HG02588 (cell line): ENCODE measurements around the gene FARP2.
"Not testable (repeated sequence)": the region's sequence is repeated elsewhere in the genome, so short reads cannot be mapped to it uniquely, and the experiment has no call there.

Experiments used
- ATAC-seq: cut with Tn5 transposase; IDR thresholded peaks from one replicate; pipeline ENCODE4 v1.9.1; 2021; ENCODE audit warnings: mild to moderate bottlenecking, moderate library complexity; ENCODE audit not compliant: unreplicated experiment

The FARP2 gene

DNA sequence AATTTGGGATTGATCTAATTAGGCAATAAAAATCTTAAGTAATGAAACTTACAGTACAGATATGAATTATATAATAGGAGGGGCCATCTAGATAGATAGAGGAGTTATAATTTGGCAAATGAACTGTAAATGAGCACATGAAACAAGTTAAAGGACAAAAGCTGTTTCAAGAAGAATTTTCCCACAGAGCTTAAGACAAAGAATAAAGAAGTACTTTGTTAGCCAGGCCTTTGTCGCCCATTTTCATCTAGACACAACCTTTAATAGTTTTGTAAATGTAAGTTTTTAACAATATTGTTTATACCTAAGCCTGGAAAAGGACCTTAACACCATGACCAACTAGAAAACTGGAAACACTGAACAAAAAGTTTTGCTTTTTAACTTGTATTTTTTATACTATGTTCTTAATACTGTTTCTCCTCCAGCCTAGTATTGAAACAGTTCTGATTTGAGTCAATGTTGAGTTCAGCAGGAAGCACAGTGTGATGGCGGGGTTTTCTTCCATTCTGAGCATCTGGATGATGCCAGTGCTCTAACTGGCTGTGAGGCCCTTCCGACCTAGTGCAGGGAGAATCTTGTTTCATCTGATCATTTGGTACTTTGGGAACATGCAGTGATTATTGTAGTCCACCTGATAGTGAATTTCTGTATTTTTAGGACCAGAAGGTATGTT lies 37.6 kb downstream of the FARP2 start:
- no peak for ATAC-seq

GRCh38 chr2:241396809-241397208 lies 40.7 kb downstream of the FARP2 start:
- ATAC-seq: not testable (repeated sequence)

DNA sequence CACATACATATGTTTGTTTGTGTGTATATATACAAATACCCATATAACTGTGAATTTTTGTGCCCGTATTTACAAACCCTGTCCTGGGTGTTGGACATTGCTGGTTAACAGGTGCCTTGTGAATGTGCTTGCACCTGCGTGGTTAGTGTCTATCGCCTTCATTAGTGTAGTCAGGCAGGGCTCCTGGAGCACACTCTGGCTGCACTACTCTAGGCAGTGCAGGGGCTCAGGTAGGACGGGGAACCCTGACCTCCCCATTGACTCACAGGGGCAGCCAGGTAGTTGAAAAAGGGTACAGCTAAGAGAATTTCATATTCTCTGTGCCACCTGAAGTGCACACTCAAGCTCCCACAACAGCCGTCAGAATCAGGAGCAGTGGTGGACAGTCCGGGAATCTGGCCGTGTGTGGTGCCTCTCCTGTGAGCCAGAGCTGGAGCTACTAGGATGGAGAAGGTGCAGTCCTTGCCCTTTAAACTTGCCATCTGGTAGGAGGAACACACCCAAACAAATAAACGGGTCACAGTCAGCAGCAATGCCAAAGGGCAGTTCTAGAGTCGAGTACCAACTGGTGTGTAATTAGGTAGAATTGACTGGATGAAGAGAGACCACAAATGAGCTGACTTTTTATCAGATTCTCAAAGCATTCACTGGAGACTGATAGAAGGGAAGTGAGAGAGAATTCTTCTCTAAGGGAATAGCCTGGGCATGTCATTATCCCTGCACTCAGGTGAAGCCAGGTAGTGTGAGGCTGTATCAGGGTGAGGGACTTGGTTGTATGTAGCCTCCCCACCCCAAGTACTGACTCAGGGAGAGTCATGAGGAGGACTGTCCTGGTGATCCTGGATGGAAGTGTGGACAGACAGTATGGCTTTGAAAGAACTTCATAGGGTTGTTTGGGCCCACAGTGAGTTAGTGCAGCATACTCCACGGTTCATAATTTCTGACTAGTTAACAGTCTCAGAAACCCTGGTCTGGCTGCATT lies 44.1 kb downstream of the FARP2 start:
- no peak for ATAC-seq

DNA sequence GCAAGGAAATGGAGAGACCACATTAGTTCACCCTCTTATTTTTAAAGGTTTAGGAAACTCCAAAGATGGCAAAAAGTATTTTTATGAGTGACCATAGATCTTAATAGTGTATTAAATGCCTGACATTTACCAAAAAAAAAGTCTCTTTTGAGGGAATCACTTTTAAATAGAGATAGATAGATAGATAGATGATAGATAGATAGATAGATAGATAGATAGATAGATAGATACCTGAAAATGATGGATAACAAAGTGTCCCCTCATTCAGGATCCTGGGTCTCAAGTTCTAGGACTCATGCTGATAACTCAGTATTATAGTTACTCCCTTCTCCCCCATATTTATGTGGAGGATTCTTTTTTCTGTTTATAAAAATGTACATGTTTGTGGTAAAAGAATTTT lies 52.8 kb downstream of the FARP2 start:
- ATAC-seq: no peak

DNA sequence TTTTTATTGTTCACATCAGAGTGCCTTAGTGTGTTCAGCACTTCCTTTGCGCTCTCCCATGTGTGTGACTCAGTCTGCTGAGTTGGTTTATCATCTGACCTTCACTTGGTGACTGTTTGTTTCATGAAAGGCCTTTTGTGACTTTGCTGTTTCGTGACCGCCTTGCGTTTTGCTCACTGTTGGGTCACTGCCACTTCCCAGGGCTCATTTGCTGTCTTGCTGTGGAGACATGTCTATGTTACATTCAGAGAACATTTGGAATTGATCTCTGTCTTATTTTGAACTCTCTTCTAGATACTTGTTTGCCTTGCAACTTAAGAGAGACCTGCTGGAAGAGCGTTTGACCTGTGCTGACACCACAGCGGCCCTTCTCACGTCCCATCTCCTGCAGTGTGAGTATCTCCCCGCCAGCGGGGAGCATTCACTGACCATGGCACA lies 54.7 kb downstream of the FARP2 start:
- ATAC-seq: no peak

GRCh38 chr2:241412144-241412543 lies 56.1 kb downstream of the FARP2 start:
- no peak for ATAC-seq

- not testable (repeated sequence) for ATAC-seq
These were observed 57.4 kb downstream of the FARP2 start for GRCh38 chr2:241413501-241413900.

DNA sequence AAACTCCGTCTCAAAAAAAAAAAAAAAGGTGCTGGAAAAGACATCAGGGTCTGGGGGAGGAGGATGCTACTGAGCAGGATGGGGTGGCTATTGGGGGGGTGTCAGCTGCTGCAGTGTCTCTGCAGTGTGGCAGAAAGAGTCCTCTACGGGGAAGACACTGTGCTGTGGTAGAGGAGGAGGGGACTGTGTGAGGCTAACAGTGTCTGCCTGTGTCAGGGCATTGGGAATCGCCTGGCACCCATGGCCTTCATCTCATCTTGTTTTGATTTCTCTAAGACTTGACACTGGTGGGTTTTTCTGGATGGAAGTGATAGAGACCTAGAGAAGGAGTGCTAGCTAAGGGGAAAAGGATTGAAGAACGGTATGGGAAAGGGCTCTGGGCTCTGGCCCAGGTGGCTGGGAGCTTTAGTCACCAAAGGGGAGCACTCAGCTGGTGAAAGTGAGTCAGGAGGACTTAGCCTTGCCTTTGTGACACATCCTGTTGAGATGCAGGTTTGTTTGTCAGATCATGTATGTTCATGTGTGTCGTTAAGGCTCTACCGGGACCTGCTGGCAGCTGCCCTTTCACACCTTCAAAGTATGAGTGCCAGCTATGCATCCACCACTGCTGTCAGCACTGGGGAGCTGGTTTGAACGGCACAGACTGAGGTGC lies 58.0 kb downstream of the FARP2 start:
- no peak for ATAC-seq

DNA sequence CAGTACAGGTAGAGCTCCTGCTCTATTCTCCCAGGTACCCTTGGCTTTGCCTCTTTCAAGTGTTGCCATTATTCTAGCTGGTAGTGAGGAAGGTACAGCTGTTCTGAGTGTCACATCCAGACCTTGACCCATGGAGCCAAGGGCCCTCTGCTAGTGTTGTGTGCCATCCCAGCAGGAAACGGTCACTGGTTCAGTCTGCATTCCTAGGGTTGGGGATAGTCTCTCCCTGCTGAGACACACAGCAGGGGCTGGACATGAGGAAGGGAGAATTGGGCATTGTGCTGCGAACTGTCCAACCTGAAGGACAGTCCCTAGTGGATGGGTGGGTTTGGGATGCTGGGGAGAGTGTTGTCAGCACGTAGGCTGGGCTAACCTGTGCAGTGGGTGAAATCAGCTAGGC lies 59.1 kb downstream of the FARP2 start:
- ATAC-seq: no peak

GRCh38 chr2:241417626-241418025 lies 61.5 kb downstream of the FARP2 start:
- ATAC-seq: no peak

DNA sequence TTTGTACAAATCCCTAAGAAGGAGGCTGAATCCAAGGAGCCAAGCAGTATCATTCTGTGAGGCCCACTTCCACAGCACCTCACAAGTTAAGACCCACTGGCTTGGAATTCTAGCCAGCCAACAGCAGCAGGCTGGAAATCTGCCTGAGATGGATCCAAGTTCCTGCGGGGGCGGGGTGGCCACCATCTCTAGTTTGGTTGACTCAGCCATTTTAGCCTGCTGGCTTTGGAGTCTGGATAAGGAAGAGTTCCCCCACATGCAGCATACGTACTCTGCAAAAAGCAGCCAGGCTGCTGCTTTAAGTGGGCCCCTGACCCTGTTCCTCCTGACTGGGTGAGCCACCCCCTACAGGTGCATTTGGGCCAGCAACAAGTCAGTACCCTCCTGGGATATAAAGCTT lies 65.2 kb downstream of the FARP2 start:
- ATAC-seq: no peak

- ATAC-seq: not testable (repeated sequence)
These were observed 65.9 kb downstream of the FARP2 start for GRCh38 chr2:241421942-241422341.

DNA sequence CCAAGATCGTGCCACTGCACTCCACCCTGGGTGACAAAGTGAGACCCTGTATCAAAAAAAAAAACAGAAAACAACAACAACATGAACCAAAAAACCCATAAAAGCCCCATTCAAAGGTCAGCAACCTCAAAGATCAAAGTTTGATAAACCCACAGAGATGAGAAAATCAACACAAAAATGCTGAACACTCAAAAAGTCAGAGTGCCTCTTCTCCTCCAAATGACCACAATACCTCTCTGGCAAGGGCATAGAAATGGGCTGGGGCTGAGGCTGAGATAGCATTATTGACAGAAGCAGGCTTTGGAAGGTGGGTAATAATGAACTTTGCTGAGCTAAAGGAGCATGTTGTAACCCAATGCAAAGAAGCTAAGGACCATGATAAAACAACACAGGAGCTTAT lies 66.3 kb downstream of the FARP2 start:
- ATAC-seq: no peak

- not testable (repeated sequence) for ATAC-seq
These were observed 67.4 kb downstream of the FARP2 start for GRCh38 chr2:241423489-241423888.

DNA sequence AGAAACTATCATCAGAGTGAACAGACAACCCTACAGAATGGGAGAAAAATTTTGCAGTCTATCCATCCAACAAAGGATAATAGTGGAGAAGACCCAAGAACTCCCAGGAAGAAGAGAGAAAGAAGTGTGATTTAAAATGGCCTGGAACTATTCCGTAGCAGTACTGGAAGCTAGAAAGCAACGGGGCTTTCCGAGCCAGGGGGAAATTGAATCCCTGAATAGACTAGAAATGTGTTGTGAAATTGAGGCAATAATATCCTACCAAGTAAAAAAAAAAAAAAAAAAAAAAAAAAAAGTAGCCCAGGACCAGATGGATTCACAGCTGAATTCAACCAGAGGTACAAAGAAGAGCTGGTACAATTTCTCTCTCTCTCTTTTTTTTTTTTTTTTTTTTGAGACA lies 69.3 kb downstream of the FARP2 start:
- no peak for ATAC-seq

DNA sequence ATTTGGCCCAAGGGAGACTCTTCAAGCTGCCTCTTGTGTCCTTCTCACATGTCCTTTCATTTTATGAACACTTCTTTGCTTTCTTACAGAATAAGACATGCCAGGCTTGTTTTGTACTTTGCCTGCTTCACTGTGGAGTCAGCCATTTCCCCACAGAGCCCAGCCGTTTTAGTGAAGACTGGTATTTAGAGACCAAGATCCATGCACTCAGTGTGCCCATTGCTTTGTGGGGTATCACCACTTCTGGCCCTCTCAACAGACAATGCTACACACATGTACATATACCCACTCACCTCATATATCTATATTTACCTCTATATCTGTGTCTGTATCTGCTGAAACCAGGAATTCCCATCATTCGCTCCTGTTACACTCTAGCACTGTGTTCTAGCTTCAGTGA lies 74.1 kb downstream of the FARP2 start:
- no peak for ATAC-seq

- no peak for ATAC-seq
These were observed 76.9 kb downstream of the FARP2 start for GRCh38 chr2:241432824-241433448.

DNA sequence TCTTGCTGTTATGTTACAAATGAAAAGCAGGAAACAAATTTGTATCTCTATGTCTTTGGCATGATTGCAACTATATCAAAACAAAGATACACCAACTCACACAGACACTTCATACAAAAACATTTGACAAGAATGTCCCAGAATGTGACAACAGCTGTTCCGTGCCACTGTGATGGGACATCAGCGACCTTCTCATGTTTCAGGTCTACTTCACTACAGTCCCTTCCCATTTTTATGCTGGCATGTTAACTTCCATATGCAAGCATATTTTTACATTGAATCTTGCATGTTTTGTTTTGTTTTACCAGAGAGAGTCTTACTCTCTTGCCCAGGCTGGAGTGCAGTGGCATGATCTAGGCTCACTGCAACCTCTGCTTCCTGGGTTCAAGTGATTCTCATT lies 81.1 kb downstream of the FARP2 start:
- ATAC-seq: no peak

GRCh38 chr2:241441492-241441891 lies 85.4 kb downstream of the FARP2 start:
- no peak for ATAC-seq

- no peak for ATAC-seq
These were observed 87.6 kb downstream of the FARP2 start for GRCh38 chr2:241443486-241444223.
